GM13977 (cell line): ENCODE measurements around the gene AMPH.

Experiments
- DNase-seq: peaks from one replicate; pipeline ENCODE4 v3.0.0; 2012; ENCODE audit warnings: low spot score
- in situ Hi-C: fragments of 300-500 bp; cut with MboI; formaldehyde crosslinking; loops from one replicate; pipeline ENCODE4 v1.12.0; 2022; ENCODE audit warnings: low sequenced_read_pairs, low pct_unique_long_range_greater_than_20kb, mixed read lengths, inconsistent platforms; ENCODE audit not compliant: unreplicated experiment
- TF ChIP-seq, protein P1 (sequence below): IDR thresholded peaks from 2 replicates; pipeline ENCODE4 v1.5.1; 2012; ENCODE audit warnings: mild to moderate bottlenecking, control low read depth; ENCODE audit not compliant: insufficient read depth; ENCODE audit errors: extremely low read depth, missing control alignments

Gene AMPH

DNA sequence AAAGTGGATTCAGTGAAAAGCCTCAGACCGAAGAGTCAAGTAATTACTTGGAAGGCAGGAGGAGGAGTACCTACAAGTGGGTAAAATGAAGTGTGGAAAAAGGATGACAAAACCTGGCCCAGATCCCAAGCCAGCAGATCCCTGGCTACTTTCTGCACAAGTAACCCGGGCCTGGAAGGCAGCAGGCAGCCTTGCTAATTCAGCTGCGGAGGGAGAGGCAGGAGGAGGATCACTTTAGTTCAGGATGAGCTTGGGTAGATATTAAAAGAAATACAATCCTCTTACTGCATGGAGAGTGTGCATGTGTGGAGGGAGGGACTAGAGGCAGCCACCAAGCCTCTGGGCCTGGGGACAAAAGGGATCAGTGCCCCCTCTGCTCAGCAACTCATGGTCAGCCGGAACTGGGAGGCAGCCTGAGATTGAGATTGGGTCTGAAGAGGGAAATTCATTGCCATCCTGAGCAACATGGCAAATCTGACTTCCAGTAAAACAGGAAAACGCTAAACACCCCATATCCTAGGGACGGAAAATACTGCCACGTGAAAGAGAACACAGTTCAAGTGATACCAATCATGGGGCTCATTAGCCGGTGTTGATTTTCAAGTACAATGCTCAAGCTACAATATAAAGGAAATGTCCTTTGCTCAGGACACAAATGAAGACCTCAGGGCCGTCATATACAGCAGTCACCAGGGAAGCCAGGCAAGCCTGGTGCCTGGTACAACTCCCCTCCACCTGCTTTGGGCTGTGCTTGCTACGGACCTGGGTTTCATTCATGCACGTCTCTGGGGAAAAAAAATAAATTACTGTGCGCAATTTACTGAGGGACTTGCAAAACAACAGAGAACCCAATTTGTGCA, 1.3 kb downstream of the AMPH start:
- TF ChIP-seq, protein P1, sequence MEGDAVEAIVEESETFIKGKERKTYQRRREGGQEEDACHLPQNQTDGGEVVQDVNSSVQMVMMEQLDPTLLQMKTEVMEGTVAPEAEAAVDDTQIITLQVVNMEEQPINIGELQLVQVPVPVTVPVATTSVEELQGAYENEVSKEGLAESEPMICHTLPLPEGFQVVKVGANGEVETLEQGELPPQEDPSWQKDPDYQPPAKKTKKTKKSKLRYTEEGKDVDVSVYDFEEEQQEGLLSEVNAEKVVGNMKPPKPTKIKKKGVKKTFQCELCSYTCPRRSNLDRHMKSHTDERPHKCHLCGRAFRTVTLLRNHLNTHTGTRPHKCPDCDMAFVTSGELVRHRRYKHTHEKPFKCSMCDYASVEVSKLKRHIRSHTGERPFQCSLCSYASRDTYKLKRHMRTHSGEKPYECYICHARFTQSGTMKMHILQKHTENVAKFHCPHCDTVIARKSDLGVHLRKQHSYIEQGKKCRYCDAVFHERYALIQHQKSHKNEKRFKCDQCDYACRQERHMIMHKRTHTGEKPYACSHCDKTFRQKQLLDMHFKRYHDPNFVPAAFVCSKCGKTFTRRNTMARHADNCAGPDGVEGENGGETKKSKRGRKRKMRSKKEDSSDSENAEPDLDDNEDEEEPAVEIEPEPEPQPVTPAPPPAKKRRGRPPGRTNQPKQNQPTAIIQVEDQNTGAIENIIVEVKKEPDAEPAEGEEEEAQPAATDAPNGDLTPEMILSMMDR, result no peak
- no peak for DNase-seq
- in situ Hi-C loops, result no loop called here

GRCh38 chr7:38628630-38629385, 2.4 kb downstream of the AMPH start:
- TF ChIP-seq, protein P1, result no peak
- in situ Hi-C loops, result no loop called here
- DNase-seq, result no peak

- in situ Hi-C loops, result no loop called here
- DNase-seq, result no peak
- TF ChIP-seq, protein P1, result no peak
Observed at GRCh38 chr7:38625866-38626265, 5.3 kb downstream of the AMPH start.

- DNase-seq, result no peak
- in situ Hi-C loops, result no loop called here
Observed at GRCh38 chr7:38615665-38616064, 15.5 kb downstream of the AMPH start.

DNA sequence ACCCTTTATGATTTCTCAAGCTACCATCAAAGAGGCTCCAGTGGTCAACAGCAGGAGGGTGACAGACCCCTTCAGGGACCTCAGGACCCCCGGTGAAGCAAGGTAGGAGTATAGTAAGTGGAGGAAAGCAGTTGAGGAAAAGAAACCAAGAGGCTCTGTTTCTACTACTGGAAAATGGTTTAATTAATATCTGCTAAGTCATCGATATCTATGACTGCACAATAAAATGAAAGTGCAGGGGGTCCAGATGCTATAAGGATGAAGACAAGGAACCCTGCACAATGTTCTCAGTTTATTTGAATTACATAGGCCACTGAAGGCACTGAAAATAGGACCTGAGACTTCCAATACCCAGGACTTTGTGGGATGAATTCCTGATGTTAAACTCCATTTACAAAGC, 23.7 kb downstream of the AMPH start:
- DNase-seq, result no peak
- in situ Hi-C loops, result no loop called here
- TF ChIP-seq, protein P1, result no peak

More at GRCh38 chr7:38615665-38616064, 15.5 kb downstream of the AMPH start:
- TF ChIP-seq, protein P1, result no peak

DNA sequence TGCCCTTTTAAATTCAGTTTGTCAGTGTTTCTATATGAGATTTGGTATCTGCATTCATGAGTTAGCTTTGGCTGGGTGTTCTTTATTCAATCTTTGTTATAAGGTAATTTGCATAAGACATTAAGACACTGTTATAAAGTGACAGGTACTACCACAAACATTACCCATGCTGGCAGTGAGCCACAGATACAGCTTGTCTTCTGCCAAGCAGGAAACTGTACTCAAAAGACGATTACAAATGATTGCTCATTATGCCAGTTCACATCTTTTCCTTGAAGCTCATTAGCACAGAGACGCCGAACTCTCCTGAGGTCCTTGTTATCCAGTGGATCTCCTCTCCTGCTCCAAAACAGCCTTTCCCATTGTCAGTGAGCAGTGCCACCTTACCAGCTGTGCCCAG, 30.4 kb downstream of the AMPH start:
- in situ Hi-C loops, result no loop called here
- TF ChIP-seq, protein P1, result no peak
- DNase-seq, result no peak
